ENCODE results near the gene CELF1.

Gene CELF1

GRCh38 chr11:47477753-47478152 lies 75.2 kb downstream of the CELF1 start:
- no peak for DNase-seq

GRCh38 chr11:47477323-47477722 lies 75.6 kb downstream of the CELF1 start:
- no peak for DNase-seq

- DNase-seq = no peak
Measured at GRCh38 chr11:47470671-47471070, 82.3 kb downstream of the CELF1 start.

GRCh38 chr11:47469361-47470179 lies 83.4 kb downstream of the CELF1 start:
- DNase-seq = no peak

- no peak for DNase-seq
Measured at GRCh38 chr11:47468598-47469214, 84.2 kb downstream of the CELF1 start.

GRCh38 chr11:47467357-47467756 lies 85.6 kb downstream of the CELF1 start:
- DNase-seq = peak; percentile 84

GRCh38 chr11:47466701-47467250 lies 86.2 kb downstream of the CELF1 start:
- peak; percentile 95 for DNase-seq

GRCh38 chr11:47466201-47466600 lies 86.7 kb downstream of the CELF1 start:
- DNase-seq = no peak

- peak; percentile 91 for DNase-seq
Measured at GRCh38 chr11:47464483-47464882, 88.4 kb downstream of the CELF1 start.

- DNase-seq = no peak
Measured at GRCh38 chr11:47461876-47462275, 91.1 kb downstream of the CELF1 start.

- DNase-seq = no peak
Measured at GRCh38 chr11:47460571-47461235, 92.2 kb downstream of the CELF1 start.

GRCh38 chr11:47454258-47454671 lies 98.7 kb downstream of the CELF1 start:
- DNase-seq = peak; percentile 80

GRCh38 chr11:47453365-47453764 lies 99.6 kb downstream of the CELF1 start:
- no peak for DNase-seq

GRCh38 chr11:47451990-47452389 lies 100.9 kb downstream of the CELF1 start:
- no peak for DNase-seq

GRCh38 chr11:47451436-47451835 lies 101.5 kb downstream of the CELF1 start:
- DNase-seq = no peak

- no peak for DNase-seq
Measured at GRCh38 chr11:47449541-47449940, 103.4 kb downstream of the CELF1 start.

- no peak for DNase-seq
Measured at GRCh38 chr11:47448566-47449427, 104.1 kb downstream of the CELF1 start, which contains the start of gene RAPSN. TSS of gene RAPSN (minus strand) at chr11:47449136. CDS start at chr11:47448964, 172 bp downstream.

- DNase-seq = no peak
Measured at GRCh38 chr11:47447906-47448305, 105.0 kb downstream of the CELF1 start.

GRCh38 chr11:47446833-47447232 lies 106.1 kb downstream of the CELF1 start:
- no peak for DNase-seq

- DNase-seq = no peak
Measured at GRCh38 chr11:47445840-47446239, 107.1 kb downstream of the CELF1 start.

GRCh38 chr11:47443817-47444216 lies 109.1 kb downstream of the CELF1 start:
- DNase-seq = no peak

- DNase-seq = peak; percentile 59
Measured at GRCh38 chr11:47443028-47443700, 109.8 kb downstream of the CELF1 start.
